Amygdala (tissue), 56 donors: ENCODE data around the gene ABCC1.

ENCODE experiments used
- DNase-seq, 56 donors: peaks; one replicate each; lab custom pipeline; 2025; lab: John Stamatoyannopoulos, UW

Gene ABCC1

GRCh38 chr16:16124438-16124837 is 175.0 kb downstream of the ABCC1 start:
- no peak for DNase-seq

GRCh38 chr16:16124974-16125373 is 175.6 kb downstream of the ABCC1 start:
- no peak for DNase-seq

DNA sequence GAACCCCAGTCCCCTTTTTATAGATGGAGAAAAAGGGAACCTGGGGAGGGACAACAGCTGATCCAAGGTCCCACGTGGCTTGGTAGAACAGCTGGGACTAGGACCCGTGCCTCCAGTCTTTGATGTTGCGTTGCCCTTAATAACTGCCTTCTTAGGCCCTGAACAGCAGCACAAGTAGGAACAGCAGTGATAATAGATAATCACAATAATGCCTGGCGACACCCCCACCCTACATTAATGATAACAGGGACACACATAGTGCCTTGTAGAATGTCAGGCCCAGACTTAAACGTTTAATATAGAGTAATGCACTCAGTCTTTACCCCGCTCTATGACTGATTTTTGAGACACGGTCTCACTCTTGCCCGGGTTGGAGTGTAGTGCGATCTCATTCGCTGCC is 177.5 kb downstream of the ABCC1 start:
- DNase-seq, result no peak

DNA sequence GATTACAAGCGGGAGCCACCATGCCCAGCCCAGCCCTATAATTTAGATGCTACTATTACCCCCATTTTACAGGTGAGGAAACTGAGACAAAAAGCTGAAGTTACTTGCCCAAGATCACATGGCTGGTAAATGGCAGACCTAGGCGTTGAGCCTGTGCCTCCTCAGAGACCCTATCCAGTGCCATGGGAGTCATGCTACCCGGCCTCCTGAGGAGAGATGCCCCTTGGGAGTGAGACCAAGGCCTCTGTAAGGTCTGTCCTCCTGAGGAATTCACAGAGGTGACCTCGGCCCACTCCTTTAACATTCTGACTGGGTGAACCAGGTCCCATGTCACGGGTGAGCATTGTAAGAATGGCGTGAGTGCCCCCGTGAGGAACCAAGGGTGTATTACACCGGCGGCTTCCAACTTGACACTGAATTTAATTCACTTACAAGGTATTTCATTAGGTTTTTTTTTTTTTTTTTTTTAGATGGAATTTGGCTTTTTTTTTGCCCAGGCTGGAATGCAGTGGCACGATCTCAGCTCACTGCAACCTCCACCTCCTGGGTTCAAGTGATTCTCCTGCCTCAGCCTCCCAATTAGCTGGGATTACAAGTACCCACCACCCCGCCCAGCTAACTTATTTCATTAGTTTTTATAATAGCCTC is 178.2 kb downstream of the ABCC1 start:
- DNase-seq, result peak in 40 of 56 donors; percentile 2 to 73 (median 15)

DNA sequence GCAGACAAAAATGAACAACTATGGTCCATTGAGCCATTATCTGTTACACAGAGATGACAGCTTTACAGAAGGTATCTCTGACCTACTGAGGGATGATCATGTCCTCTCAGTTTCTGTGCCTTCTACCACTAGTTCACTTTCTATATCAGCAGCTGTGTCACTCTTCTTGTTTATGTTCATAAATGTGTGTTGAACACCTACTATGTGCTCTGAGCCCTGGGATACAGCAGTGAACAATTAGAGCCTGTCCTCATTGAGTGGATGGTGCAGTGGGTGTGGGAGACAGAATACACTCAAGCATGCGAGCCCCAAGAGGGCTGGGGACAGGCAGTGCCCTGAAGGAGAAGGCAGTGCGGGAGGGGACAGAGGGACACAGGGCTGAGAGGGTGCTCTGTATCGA is 181.8 kb downstream of the ABCC1 start:
- DNase-seq, result no peak

GRCh38 chr16:16131659-16132058 is 182.2 kb downstream of the ABCC1 start:
- DNase-seq, result no peak

DNA sequence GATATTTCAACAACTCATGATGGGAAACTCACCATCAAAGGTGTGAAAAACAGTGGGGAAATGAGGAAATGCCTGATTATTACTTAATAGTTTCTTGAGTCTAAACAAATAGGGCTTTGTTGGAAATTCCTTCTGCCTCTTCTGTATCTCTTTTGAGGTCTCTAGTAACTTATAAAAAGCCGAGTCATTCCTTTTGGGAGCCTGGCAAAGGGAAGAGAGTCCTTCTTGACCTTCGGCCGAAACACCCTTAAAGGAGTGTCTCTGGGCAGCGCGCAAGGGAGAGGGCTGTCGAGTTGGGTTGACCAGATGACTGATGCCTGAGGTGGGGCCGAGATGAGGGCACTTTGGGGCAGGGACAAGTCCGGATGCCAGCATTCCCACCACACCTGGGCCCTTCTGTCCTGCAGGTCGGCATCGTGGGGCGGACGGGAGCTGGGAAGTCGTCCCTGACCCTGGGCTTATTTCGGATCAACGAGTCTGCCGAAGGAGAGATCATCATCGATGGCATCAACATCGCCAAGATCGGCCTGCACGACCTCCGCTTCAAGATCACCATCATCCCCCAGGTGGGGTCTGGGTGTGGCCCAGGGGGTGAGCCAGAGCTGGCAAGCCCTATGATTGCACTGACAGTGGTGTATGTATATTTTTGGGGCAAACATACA is 184.7 kb downstream of the ABCC1 start:
- DNase-seq, result no peak

- DNase-seq, result no peak
Measured at GRCh38 chr16:16136588-16136987, 187.2 kb downstream of the ABCC1 start.

- DNase-seq, result no peak
Measured at GRCh38 chr16:16137110-16137509, 187.7 kb downstream of the ABCC1 start.

DNA sequence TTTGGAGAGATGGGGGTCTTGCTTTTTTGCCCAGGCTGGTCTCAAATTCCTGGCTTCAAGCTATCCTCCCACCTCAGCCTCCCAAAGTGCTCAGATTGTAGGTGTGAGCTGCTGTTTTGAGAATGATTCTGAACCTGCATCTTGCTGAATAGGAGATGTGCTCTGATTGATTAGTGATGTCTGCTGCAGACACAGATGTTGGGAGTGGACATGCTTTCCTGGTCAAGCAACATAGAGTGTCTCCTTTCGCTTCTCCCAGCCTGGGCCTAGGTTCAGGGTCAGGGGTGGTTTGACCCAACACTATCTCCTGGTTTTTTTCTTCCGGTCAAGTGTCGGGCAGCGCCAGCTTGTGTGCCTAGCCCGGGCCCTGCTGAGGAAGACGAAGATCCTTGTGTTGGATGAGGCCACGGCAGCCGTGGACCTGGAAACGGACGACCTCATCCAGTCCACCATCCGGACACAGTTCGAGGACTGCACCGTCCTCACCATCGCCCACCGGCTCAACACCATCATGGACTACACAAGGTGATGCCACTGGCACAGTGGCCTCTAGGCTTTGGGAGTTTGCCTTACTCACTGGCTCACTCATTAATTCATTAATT is 188.7 kb downstream of the ABCC1 start:
- no peak for DNase-seq

DNA sequence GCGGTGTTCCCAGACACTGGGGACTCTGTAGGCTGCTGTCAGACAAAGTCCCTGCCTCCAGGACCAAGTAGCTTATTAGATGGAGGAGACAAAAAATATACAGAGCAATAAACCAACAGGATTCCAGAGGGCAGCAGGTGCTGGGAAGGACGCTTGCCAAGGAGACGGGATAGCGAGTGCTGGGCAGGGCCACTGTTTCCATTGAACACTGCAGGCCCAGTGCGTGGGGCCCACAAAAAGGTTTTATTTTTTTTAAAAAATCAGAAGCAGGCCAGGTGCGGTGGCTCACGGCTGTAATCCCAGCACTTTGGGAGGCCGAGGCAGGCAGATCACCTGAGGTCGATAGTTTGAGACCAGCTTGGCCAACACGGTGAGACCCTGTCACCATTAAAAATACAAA is 189.6 kb downstream of the ABCC1 start:
- DNase-seq, result no peak

- DNase-seq, result no peak
Measured at GRCh38 chr16:16139806-16140205, 190.4 kb downstream of the ABCC1 start.

DNA sequence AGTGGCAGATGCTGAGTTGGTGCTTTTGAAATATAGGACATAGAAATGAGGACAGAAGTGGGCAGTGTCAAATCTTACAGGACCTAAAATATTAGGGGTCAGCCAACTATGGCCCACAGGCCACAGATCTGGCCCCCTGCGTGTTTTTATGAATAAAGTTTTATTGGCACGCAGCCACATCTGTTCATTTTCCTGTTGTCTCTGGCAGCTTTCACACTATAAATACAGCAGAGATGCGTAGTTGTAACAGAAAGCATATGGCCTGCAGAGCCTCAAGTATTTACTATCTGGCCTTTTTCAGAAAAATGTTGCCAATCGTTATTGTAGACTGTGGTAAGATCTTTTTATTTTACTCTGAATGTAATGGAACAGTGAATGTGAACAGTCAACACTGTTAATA is 191.1 kb downstream of the ABCC1 start:
- no peak for DNase-seq

DNA sequence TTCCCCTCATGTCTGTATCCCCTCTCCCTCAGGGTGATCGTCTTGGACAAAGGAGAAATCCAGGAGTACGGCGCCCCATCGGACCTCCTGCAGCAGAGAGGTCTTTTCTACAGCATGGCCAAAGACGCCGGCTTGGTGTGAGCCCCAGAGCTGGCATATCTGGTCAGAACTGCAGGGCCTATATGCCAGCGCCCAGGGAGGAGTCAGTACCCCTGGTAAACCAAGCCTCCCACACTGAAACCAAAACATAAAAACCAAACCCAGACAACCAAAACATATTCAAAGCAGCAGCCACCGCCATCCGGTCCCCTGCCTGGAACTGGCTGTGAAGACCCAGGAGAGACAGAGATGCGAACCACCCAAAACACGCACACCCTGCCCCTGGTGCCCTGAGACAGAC is 191.7 kb downstream of the ABCC1 start:
- no peak for DNase-seq

- no peak for DNase-seq
Measured at GRCh38 chr16:16141784-16142396, 192.5 kb downstream of the ABCC1 start.

- no peak for DNase-seq
Measured at GRCh38 chr16:16143038-16143763, 193.8 kb downstream of the ABCC1 start.

GRCh38 chr16:16143931-16144330 is 194.5 kb downstream of the ABCC1 start:
- no peak for DNase-seq

DNA sequence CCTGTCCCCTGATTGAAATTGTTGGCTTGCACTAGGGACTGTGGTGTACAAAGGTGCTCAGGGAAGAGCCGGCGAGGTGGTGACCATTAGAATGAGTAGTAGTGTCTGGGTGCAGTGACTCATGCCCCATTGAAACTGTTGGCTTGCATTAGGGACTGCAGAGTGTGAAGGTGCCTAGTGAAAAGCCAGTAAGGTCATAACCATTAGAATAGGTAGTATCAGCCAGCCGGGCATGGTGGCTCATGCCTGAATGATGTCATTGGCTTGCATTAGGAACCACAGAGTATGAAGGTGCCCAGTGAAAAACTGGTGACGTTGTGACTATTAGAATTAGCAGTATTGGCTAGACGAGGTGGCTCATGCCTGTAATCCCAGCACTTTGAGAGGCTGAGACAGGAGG is 195.0 kb downstream of the ABCC1 start:
- DNase-seq, result no peak

DNA sequence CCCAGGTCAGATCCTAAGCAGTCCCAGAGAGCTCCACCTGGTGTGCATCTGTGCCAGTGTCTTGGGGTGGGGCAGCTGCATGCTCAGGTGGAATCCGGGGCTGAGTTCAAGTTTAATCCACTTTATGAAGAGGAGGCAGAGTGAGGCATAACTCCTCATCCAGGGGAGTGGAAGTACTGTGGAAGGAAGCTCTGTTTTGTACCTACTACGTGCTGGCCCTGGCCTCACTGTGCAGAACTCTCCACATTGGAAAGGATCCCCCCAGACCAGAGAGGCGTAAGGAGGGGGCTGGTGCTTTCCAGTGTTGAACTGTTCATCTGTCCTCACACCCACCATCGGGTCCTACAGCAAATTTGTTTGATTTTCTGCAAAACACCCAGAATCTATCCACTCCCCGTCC is 195.9 kb downstream of the ABCC1 start:
- DNase-seq, result no peak

- peak in 1 of 56 donors; percentile 14 for DNase-seq
Measured at GRCh38 chr16:16146380-16147315, 197.2 kb downstream of the ABCC1 start.
